Suprapubic skin (tissue), 3 donors: ENCODE results near the gene IP6K1.

Experiments used
- POLR2A ChIP-seq, 2 donors: fragments of 450-650 bp; IDR thresholded peaks; one replicate each; pipeline ENCODE4 v1.6.1; 2017; ENCODE audit warnings: antibody characterized with exemption in 2 of 2, mild to moderate bottlenecking in 2 of 2, moderate library complexity in 2 of 2
- TF ChIP-seq, protein P1 (sequence below), 2 donors: fragments of 200-600 bp in 1 of 2; fragments of 450-650 bp in 1 of 2; sonication (generic) in 1 of 2; IDR thresholded peaks; one replicate each; pipeline ENCODE4 v1.5.1; 2016 to 2019; ENCODE audit warnings: antibody characterized with exemption in 2 of 2, mild to moderate bottlenecking in 1 of 2, moderate library complexity in 1 of 2

DNA sequence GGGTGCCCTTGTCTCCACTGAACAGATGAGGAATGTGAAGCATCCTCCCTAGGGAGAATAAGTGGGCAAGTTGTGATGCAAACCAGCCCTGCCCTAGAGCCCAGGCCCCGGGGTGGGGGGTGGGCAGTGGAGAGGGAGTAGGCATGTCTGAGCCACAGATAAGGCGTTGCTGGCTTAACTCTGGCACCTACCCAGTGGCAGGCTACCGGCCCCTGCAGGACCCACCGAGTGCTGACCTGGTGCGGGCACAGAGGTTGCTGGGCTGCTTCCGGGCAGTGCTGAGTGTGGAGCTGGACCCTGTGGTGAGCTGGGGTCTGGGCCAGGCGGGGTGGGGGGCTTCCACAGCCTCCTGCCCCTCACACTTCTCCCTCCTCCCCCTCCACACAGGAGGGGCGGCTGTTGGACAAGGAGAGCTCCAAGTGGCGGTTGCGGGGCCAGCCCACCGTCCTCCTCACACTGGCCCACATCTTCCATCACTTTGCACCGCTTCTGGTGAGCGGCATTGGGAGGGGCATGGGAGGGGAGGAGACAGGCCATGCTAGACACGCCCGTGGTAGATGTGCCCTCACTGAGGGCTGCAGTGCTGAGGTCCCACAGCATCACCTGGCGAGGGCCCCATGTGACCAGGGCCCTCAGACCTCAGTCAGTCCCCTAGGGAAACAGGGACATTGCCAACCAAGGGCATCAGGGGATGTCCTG, 86.9 kb downstream of the IP6K1 start:
- TF ChIP-seq POLR2A (IDR thresholded peaks at IDR 0.05), result no peak
- TF ChIP-seq, protein P1, sequence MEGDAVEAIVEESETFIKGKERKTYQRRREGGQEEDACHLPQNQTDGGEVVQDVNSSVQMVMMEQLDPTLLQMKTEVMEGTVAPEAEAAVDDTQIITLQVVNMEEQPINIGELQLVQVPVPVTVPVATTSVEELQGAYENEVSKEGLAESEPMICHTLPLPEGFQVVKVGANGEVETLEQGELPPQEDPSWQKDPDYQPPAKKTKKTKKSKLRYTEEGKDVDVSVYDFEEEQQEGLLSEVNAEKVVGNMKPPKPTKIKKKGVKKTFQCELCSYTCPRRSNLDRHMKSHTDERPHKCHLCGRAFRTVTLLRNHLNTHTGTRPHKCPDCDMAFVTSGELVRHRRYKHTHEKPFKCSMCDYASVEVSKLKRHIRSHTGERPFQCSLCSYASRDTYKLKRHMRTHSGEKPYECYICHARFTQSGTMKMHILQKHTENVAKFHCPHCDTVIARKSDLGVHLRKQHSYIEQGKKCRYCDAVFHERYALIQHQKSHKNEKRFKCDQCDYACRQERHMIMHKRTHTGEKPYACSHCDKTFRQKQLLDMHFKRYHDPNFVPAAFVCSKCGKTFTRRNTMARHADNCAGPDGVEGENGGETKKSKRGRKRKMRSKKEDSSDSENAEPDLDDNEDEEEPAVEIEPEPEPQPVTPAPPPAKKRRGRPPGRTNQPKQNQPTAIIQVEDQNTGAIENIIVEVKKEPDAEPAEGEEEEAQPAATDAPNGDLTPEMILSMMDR (IDR thresholded peaks at IDR 0.05), result no peak
